Ishikawa (cell line): ENCODE results near the gene FAM184B.

Experiments
- CEBPB ChIP-seq: IDR thresholded peaks from 2 replicates; pipeline ENCODE4 v1.6.1; 2012
- CREB1 ChIP-seq: IDR thresholded peaks from 2 replicates; pipeline ENCODE4 v1.6.1; 2012; ENCODE audit warnings: low read depth
- EGR1 ChIP-seq: IDR thresholded peaks from 2 replicates; pipeline ENCODE4 v1.6.1; 2012
- EP300 ChIP-seq: IDR thresholded peaks from 2 replicates; pipeline ENCODE4 v1.6.1; 2012; ENCODE audit warnings: borderline replicate concordance
- FOXM1 ChIP-seq: IDR thresholded peaks from 2 replicates; pipeline ENCODE4 v1.6.1; 2012; ENCODE audit warnings: low read depth, borderline replicate concordance
- MAX ChIP-seq: IDR thresholded peaks from 2 replicates; pipeline ENCODE4 v1.6.1; 2012
- NFIC ChIP-seq: IDR thresholded peaks from 2 replicates; pipeline ENCODE4 v1.6.1; 2012
- RAD21 ChIP-seq: IDR thresholded peaks from 2 replicates; pipeline ENCODE4 v1.6.1; 2012; ENCODE audit warnings: low read depth
- REST ChIP-seq: IDR thresholded peaks from 2 replicates; pipeline ENCODE4 v1.6.1; 2012; ENCODE audit warnings: low read depth, mild to moderate bottlenecking
- TAF1 ChIP-seq: IDR thresholded peaks from 2 replicates; pipeline ENCODE4 v1.6.1; 2012; ENCODE audit warnings: low read depth, mild to moderate bottlenecking
- TCF12 ChIP-seq: IDR thresholded peaks from 2 replicates; pipeline ENCODE4 v1.6.1; 2012; ENCODE audit warnings: low read depth
- TEAD4 ChIP-seq: IDR thresholded peaks from 2 replicates; pipeline ENCODE4 v1.6.1; 2012
- USF1 ChIP-seq: IDR thresholded peaks from 2 replicates; pipeline ENCODE4 v1.6.1; 2012
- YY1 ChIP-seq: IDR thresholded peaks from 2 replicates; pipeline ENCODE4 v1.6.1; 2012; ENCODE audit warnings: low read depth
- ZBTB7A ChIP-seq: IDR thresholded peaks from 2 replicates; pipeline ENCODE4 v1.6.1; 2012; ENCODE audit warnings: low read depth

The FAM184B gene

GRCh38 chr4:17708992-17709762, 72.2 kb downstream of the FAM184B start:
- TF ChIP-seq EP300 (no peak), FOXM1 (no peak)

- TF ChIP-seq ZBTB7A (no peak), EP300 (no peak), EGR1 (no peak), TAF1 (no peak), RAD21 (no peak), USF1 (no peak), REST (no peak), NFIC (no peak), TEAD4 (no peak), YY1 (no peak), CEBPB (no peak), CREB1 (no peak), MAX (no peak), TCF12 (no peak), FOXM1 (no peak)
These were observed 73.8 kb downstream of the FAM184B start for GRCh38 chr4:17707671-17708070.

GRCh38 chr4:17705107-17705506, 76.3 kb downstream of the FAM184B start:
- TF ChIP-seq ZBTB7A: no peak
- TF ChIP-seq RAD21: no peak
- TF ChIP-seq EGR1: no peak
- no peak for TF ChIP-seq EP300
- no peak for TF ChIP-seq USF1
- no peak for TF ChIP-seq YY1
- TF ChIP-seq TAF1: no peak
- TF ChIP-seq FOXM1: no peak
- TF ChIP-seq NFIC: no peak
- no peak for TF ChIP-seq MAX
- TF ChIP-seq TEAD4: no peak
- no peak for TF ChIP-seq CREB1
- TF ChIP-seq TCF12: no peak
- no peak for TF ChIP-seq CEBPB
- TF ChIP-seq REST: no peak

- TF ChIP-seq FOXM1 (no peak), TAF1 (no peak), CREB1 (no peak), REST (no peak), RAD21 (no peak), ZBTB7A (no peak), TCF12 (no peak), MAX (no peak), NFIC (no peak), CEBPB (no peak), EP300 (no peak), YY1 (no peak), TEAD4 (no peak), EGR1 (no peak), USF1 (no peak)
These were observed 77.3 kb downstream of the FAM184B start for GRCh38 chr4:17704020-17704650.
